ENCODE results near the gene MICU1. TPM values are rescaled to one million over a fixed set of nuclear protein-coding genes. Genes with fewer than 3 reads are reported as not detected.

MICU1 gene
- total RNA-seq, 1 donor from 2014 or later = 28.7 TPM

DNA sequence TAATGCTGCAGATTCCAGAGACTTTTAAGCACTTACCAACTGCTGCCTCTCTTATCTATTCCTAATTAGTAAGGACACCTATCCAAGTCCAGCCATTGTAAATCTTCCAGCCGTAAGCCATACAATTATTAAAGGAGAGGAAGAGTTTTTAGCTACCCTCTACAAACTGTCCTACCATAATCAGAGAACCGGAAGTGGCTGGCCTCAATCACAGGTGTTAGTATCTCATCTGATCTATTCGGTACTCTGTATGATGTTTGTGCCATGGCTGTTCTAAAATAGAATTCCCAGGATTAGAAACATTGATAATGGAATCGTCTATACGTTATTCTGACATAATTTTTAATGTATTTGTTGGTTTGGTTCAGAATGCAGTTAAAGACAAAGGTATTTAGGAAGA, 102.8 kb downstream of the MICU1 start:
- H3K4me1 Mint-ChIP-seq (ENCODE audit: low read depth, unreplicated experiment) = peaks cover 7% of the 10 kb centered on the region
- H2AFZ ChIP-seq (ENCODE audit: low read depth, low read length) = no peak overlapping the region
- H3K79me2 ChIP-seq (ENCODE audit: insufficient read depth, low read length) = no peaks in the 10 kb centered on the region
- H3K4me3 ChIP-seq (ENCODE audit: insufficient read depth, low read depth, low read length) = no peak overlapping the region
- no peaks in the 10 kb centered on the region for H4K20me1 ChIP-seq (ENCODE audit: insufficient read depth, low read length)
- H3K27me3 ChIP-seq (ENCODE audit: insufficient read depth, low read length) = no peaks in the 10 kb centered on the region
- no peaks in the 10 kb centered on the region for H3K27me3 Mint-ChIP-seq (ENCODE audit: low read depth, unreplicated experiment)
- H3K9ac ChIP-seq (ENCODE audit: low read length) = no peak overlapping the region
- H3K9me3 Mint-ChIP-seq (ENCODE audit: unreplicated experiment) = no peaks in the 10 kb centered on the region
- DNase-seq (ENCODE audit: low read depth) (no peak), FAIRE-seq (no peak)
- no peak overlapping the region for H3K4me2 ChIP-seq (ENCODE audit: low read length)
- H3K9me3 ChIP-seq (ENCODE audit: insufficient read depth, low read depth, low read length) = no peaks in the 10 kb centered on the region
- H3K4me1 ChIP-seq (ENCODE audit: insufficient read depth, low read length) = no peaks in the 10 kb centered on the region
- H3K27ac ChIP-seq (ENCODE audit: low read depth, low read length) = no peak overlapping the region
- H3K36me3 ChIP-seq (ENCODE audit: insufficient read depth, low read length) = no peaks in the 10 kb centered on the region
- H3K36me3 Mint-ChIP-seq (ENCODE audit: low read depth, unreplicated experiment) = no peaks in the 10 kb centered on the region
- H3K4me3 Mint-ChIP-seq (ENCODE audit: unreplicated experiment) = no peak overlapping the region
- TF ChIP-seq CTCF (IDR thresholded peaks at IDR 0.05; ENCODE audit: insufficient read depth, low read depth, low read length) = no peak
- TF ChIP-seq EZH2 (IDR thresholded peaks at IDR 0.05; ENCODE audit: insufficient read depth, low read length) = no peak
- H3K27ac Mint-ChIP-seq (ENCODE audit: unreplicated experiment) = no peak overlapping the region

DNA sequence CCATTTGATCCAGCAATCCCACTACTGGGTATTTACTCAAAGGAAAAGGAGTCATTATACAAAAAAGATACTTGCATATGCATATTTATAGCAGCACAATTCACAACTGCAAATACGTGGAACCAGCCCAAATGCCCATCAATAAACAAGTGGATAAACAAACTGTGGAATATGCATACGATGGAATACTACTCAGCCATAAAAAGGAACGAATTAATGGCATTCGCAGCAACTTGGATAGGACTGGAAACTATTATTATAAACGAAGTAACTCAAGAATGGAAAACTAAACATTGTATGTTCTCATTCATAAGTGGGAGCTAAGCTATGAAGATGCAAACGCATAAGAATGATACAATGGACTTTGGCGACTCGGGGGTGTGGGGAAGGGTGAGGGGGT, 108.6 kb downstream of the MICU1 start:
- no peaks in the 10 kb centered on the region for H3K4me1 Mint-ChIP-seq (ENCODE audit: low read depth, unreplicated experiment)
- H3K4me2 ChIP-seq (ENCODE audit: low read length) = no peak overlapping the region
- no peak overlapping the region for H3K27ac Mint-ChIP-seq (ENCODE audit: unreplicated experiment)
- H3K79me2 ChIP-seq (ENCODE audit: insufficient read depth, low read length) = no peaks in the 10 kb centered on the region
- H3K4me1 ChIP-seq (ENCODE audit: insufficient read depth, low read length) = no peaks in the 10 kb centered on the region
- no peak overlapping the region for H3K9ac ChIP-seq (ENCODE audit: low read length)
- H3K9me3 Mint-ChIP-seq (ENCODE audit: unreplicated experiment) = peaks cover 5% of the 10 kb centered on the region
- FAIRE-seq (no peak), DNase-seq (ENCODE audit: low read depth) (no peak)
- H3K27me3 ChIP-seq (ENCODE audit: insufficient read depth, low read length) = no peaks in the 10 kb centered on the region
- no peaks in the 10 kb centered on the region for H3K27me3 Mint-ChIP-seq (ENCODE audit: low read depth, unreplicated experiment)
- no peak overlapping the region for H3K4me3 ChIP-seq (ENCODE audit: insufficient read depth, low read depth, low read length)
- peaks cover 13% of the 10 kb centered on the region for H3K36me3 Mint-ChIP-seq (ENCODE audit: low read depth, unreplicated experiment)
- no peaks in the 10 kb centered on the region for H4K20me1 ChIP-seq (ENCODE audit: insufficient read depth, low read length)
- H3K36me3 ChIP-seq (ENCODE audit: insufficient read depth, low read length) = no peaks in the 10 kb centered on the region
- TF ChIP-seq CTCF (IDR thresholded peaks at IDR 0.05; ENCODE audit: insufficient read depth, low read depth, low read length) (no peak), EZH2 (IDR thresholded peaks at IDR 0.05; ENCODE audit: insufficient read depth, low read length) (no peak)
- H2AFZ ChIP-seq (ENCODE audit: low read depth, low read length) = no peak overlapping the region
- H3K4me3 Mint-ChIP-seq (ENCODE audit: unreplicated experiment) = no peak overlapping the region
- no peaks in the 10 kb centered on the region for H3K9me3 ChIP-seq (ENCODE audit: insufficient read depth, low read depth, low read length)
- H3K27ac ChIP-seq (ENCODE audit: low read depth, low read length) = no peak overlapping the region

DNA sequence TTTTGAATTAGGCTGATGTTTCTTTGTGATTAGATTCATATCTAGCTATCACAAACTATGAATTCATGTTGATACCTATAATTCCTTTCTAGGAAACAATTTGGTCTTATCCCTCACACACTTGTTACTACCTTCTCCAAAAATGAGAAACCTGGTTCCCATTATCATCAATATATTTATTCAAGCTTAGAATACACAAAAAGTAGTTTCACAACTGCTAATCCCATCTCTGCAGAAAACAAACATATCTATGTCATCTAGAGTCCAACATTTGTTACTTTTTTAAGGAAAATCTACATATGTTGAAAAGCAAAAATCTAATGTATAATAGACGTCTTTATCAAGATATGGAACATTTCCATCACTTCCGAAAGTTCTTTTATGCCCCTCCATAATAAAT, 110.4 kb downstream of the MICU1 start:
- H3K4me1 ChIP-seq (ENCODE audit: insufficient read depth, low read length) = no peaks in the 10 kb centered on the region
- Mint-ChIP-seq H3K27ac (ENCODE audit: unreplicated experiment) (no peak overlapping the region), H3K4me1 (ENCODE audit: low read depth, unreplicated experiment) (no peaks in the 10 kb centered on the region), H3K9me3 (ENCODE audit: unreplicated experiment) (peaks cover 5% of the 10 kb centered on the region), H3K36me3 (ENCODE audit: low read depth, unreplicated experiment) (peaks cover 13% of the 10 kb centered on the region), H3K27me3 (ENCODE audit: low read depth, unreplicated experiment) (no peaks in the 10 kb centered on the region), H3K4me3 (ENCODE audit: unreplicated experiment) (no peak overlapping the region)
- no peak overlapping the region for H3K4me3 ChIP-seq (ENCODE audit: insufficient read depth, low read depth, low read length)
- no peak for DNase-seq (ENCODE audit: low read depth)
- TF ChIP-seq CTCF (IDR thresholded peaks at IDR 0.05; ENCODE audit: insufficient read depth, low read depth, low read length) (no peak), EZH2 (IDR thresholded peaks at IDR 0.05; ENCODE audit: insufficient read depth, low read length) (no peak)
- H3K27ac ChIP-seq (ENCODE audit: low read depth, low read length) = no peak overlapping the region
- H3K27me3 ChIP-seq (ENCODE audit: insufficient read depth, low read length) = no peaks in the 10 kb centered on the region
- no peaks in the 10 kb centered on the region for H3K36me3 ChIP-seq (ENCODE audit: insufficient read depth, low read length)
- H3K79me2 ChIP-seq (ENCODE audit: insufficient read depth, low read length) = no peaks in the 10 kb centered on the region
- H4K20me1 ChIP-seq (ENCODE audit: insufficient read depth, low read length) = no peaks in the 10 kb centered on the region
- no peak overlapping the region for H3K9ac ChIP-seq (ENCODE audit: low read length)
- no peak for FAIRE-seq
- no peak overlapping the region for H3K4me2 ChIP-seq (ENCODE audit: low read length)
- no peak overlapping the region for H2AFZ ChIP-seq (ENCODE audit: low read depth, low read length)
- H3K9me3 ChIP-seq (ENCODE audit: insufficient read depth, low read depth, low read length) = no peaks in the 10 kb centered on the region

Data from astrocyte (in vitro differentiated cells and primary cell).